GM21423 (cell line): ENCODE measurements around the gene TRABD2B.

Source experiments
- ATAC-seq: cut with Tn5 transposase; IDR thresholded peaks from one replicate; pipeline ENCODE4 v1.9.1; 2021; ENCODE audit warnings: mild to moderate bottlenecking, moderate library complexity; ENCODE audit not compliant: unreplicated experiment

The TRABD2B gene

GRCh38 chr1:47997289-47998200 lies at the start of gene TRABD2B:
TSS of gene TRABD2B (minus strand) at chr1:47997385.
- peak; percentile 71 for ATAC-seq

GRCh38 chr1:48044311-48044710 lies 47.1 kb upstream of the TRABD2B start:
- no peak for ATAC-seq

- no peak for ATAC-seq
Observed at GRCh38 chr1:48043622-48044021, 46.4 kb upstream of the TRABD2B start.

GRCh38 chr1:48040154-48040553 lies 43.0 kb upstream of the TRABD2B start:
- ATAC-seq: no peak

- peak; percentile 58 for ATAC-seq
Observed at GRCh38 chr1:48039088-48040054, 42.2 kb upstream of the TRABD2B start.

- ATAC-seq: no peak
Observed at GRCh38 chr1:48038270-48038767, 41.1 kb upstream of the TRABD2B start.

- ATAC-seq: no peak
Observed at GRCh38 chr1:48036710-48037355, 39.6 kb upstream of the TRABD2B start.

- ATAC-seq: no peak
Observed at GRCh38 chr1:48035371-48036141, 38.4 kb upstream of the TRABD2B start.

GRCh38 chr1:48033495-48034045 lies 36.4 kb upstream of the TRABD2B start:
- ATAC-seq: no peak

- ATAC-seq: no peak
Observed at GRCh38 chr1:48031676-48032075, 34.5 kb upstream of the TRABD2B start.

- no peak for ATAC-seq
Observed at GRCh38 chr1:48030696-48031365, 33.6 kb upstream of the TRABD2B start.

GRCh38 chr1:48030211-48030610 lies 33.0 kb upstream of the TRABD2B start:
- no peak for ATAC-seq

GRCh38 chr1:48028218-48029069 lies 31.3 kb upstream of the TRABD2B start:
- ATAC-seq: no peak

- ATAC-seq: no peak
Observed at GRCh38 chr1:48027533-48027835, 30.3 kb upstream of the TRABD2B start.

GRCh38 chr1:48026701-48027532 lies 29.7 kb upstream of the TRABD2B start:
- ATAC-seq: no peak

- ATAC-seq: no peak
Observed at GRCh38 chr1:48026275-48026674, 29.1 kb upstream of the TRABD2B start.

- ATAC-seq: no peak
Observed at GRCh38 chr1:48025076-48025475, 27.9 kb upstream of the TRABD2B start.

- no peak for ATAC-seq
Observed at GRCh38 chr1:48023488-48023887, 26.3 kb upstream of the TRABD2B start.
